A172 (cell line): Measurements from ENCODE around the gene KLRC1. TPM values are rescaled to one million over a fixed set of nuclear protein-coding genes. Genes with fewer than 3 reads are reported as not detected.
"Not testable (repeated sequence)": the region's sequence is repeated elsewhere in the genome, so short reads cannot be mapped to it uniquely, and the experiment has no call there.

Source experiments
- DNase-seq: peaks from one replicate; pipeline ENCODE4 v3.0.0-alpha.2; 2015; ENCODE audit warnings: low spot score
- total RNA-seq: library from RNA; depleted of rRNA; stranded (reverse); fragments of >200 nt; shearing (Covaris generic); gene quantifications from 2 replicates; pipeline ENCODE4 v1.2.3, GENCODE V29; 2014; rRNA removed

Gene KLRC1
- not detected in 2 replicates for total RNA-seq

DNA sequence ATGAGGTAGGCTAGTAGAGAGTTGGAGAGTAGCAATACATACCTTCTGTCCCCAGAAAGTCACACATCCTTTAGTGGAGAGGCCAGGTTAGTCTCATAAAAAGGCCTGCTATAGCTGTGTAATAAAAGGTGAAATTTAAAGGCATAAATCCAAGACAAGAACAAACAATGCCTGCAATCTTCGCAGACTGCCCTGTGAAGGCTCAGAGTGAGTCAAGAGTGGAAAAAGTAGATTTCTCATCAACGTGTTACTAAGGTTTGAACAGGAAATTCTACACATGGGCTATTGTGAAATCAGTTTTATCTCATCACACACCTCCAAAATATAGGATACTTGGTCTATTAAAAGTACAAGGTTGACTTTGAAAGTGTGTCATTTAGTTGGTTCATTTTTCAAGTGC lies at the start of gene KLRC1:
Gene KLRC1, minus strand, starts transcription at position 222 of the 400 bp plus-strand sequence. CDS start 2,221 bp downstream, outside the sequence.
- no peak for DNase-seq

DNA sequence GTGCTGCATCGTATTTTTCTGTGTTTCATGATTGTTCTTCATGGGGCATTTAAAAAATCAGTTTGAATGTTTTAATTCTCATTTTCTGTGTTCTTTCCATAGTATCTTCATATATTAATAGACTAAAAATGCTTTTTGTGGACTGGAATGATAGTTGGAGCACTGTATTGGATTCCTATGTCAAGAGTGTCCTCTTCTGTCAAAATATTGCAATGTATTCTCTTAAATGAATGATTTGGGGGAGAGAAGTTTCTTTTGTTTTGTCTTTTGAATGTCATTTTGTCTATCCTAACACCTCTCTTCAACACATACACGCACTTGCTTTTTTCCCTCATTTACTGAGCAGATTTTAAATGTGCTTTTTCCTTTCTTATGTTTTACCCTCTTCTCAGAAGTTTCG lies 47.9 kb upstream of the KLRC1 start:
- DNase-seq: no peak

DNA sequence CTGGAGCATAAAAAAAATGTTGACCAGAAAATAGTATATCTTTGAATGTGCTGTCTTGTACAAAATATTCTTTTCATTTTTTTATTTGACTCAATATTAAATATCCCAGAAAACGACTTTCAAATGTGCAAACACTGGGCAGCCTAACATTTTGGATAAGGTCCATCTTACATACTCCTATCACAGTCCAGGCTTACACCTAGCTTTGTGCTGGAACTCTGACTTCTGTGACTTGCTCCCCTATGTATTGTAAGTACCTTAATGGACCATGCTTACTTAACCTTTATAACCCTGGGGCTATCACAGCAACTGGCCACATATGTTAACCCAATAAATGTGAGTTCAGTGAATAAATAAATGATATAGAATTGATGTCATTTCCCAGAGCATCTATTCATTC lies 44.9 kb upstream of the KLRC1 start:
- DNase-seq: no peak

DNA sequence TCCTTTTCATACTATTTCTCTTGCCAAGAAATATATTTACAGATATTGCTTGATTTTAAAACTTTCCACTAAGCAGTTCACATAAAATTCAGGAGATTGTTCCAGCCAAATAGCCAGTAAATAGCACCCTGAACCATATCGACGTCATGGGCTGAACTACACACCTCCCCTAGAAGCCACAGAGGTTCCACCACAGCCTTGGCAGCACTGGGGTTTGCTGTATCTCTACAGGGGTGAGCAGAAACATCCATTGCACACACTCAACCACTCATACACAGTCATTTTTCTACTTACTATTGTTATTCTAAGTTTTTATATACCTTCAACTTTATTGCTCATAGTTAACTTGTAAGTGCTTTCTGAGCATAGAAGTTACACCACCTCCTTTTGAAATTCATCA lies 44.4 kb upstream of the KLRC1 start:
- no peak for DNase-seq

DNA sequence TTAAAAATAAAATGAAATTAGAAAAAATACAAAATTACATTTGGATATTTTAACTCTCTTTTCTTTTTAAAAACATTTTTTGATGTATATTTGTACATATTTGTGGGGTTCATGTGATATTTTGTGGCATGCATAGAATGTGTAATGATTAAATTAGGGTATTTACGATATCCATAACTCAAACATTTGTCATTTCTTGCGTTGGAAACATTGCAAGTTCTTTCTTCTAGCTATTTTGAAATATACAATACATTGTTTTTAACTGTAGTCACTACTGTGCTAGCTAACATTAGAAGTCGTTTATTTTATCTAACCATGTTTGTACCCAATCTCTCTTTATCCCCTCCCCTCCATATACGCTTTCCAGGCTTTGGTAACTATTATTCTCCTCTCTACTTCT lies 38.6 kb upstream of the KLRC1 start:
- DNase-seq: no peak

DNA sequence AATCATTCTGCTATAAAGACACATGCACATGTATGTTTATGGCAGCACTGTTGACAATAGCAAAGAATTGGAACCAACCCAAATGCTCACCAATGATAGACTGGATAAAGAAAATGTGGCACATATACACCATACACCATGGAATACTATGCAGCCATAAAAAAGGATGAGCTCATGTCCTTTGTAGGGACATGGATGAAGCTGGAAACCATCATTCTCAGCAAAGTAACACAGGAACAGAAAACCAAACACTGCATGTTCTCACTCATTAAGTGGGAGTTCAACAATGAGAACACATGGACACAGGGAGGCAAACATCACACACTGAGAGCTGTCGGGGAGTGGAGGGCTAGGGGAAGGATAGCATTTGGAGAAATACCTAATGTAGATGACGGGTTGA lies 34.2 kb upstream of the KLRC1 start:
- DNase-seq: not testable (repeated sequence)

DNA sequence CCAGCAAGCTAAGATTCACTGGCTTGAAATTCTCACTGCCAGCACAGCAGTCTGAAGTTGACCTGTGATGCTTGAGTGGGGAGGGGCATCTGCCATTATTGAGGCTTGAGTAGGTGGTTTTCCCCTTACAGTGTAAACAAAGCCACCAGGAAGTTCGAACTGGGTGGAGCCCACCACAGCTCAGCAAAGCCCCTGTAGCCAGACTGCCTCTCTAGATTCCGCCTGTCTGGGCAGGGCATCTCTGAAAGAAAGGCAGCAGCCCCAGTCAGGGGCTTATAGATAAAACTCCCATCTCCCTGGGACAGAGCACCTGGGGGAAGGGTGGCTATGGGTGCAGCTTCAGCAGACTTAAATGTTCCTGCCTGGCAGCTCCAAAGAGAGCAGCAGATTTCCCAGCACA lies 28.7 kb upstream of the KLRC1 start:
- not testable (repeated sequence) for DNase-seq

DNA sequence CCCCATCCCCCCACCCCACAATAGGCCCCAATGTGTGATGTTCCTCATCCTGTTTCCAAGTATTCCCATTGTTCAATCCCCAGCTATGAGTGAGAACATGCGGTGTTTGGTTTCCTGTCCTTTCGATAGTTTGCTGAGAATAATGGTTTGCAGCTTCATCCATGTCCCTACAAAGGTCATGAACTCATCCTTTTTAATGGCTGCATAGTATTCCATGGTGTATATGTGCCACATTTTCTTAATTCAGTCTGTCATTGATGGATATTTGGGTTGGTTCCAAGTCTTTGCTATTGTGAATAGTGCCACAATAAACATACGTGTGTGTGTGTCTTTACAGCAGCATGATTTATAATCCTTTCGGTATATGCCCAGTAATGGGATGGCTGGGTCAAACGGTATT lies 19.6 kb upstream of the KLRC1 start:
- not testable (repeated sequence) for DNase-seq

DNA sequence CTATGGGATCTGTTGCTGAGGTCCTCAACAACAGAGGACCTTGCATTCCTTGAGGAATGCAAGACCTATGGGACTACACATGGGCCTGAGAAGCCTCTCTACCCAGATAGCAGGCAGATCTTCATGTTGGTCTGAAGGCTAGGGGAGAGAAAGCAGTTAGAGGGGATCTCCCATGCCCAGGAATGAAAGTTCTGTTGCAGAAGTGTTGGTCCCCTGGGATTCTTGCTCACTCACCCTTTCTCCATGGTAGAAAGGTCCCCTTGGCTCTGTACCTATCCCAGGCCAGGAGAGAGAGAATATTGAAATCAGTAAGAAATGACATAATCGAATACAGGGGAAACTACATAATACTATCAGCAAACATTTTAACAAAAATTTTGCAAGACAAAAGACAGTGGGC lies 16.5 kb upstream of the KLRC1 start:
- no peak for DNase-seq

DNA sequence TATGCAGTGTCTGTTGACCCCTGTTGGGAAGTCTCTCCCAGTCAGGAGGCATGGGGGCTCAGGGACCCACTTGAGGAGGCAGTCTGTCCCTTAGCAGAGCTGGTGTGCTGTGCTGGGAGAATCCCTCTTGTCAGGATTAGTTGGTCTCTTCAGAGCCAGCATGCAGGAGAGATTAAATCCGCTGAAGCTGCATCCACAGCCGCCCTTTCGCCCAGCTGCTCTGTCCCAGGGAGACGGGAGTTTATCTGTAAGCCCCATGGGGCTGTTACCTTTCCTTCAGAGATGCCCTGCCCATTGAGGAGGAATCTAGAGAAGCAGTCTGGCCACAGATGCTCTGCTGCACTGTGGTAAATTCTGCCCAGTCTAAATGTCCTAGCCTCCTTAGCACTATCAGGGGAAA lies 13.1 kb upstream of the KLRC1 start:
- no peak for DNase-seq

DNA sequence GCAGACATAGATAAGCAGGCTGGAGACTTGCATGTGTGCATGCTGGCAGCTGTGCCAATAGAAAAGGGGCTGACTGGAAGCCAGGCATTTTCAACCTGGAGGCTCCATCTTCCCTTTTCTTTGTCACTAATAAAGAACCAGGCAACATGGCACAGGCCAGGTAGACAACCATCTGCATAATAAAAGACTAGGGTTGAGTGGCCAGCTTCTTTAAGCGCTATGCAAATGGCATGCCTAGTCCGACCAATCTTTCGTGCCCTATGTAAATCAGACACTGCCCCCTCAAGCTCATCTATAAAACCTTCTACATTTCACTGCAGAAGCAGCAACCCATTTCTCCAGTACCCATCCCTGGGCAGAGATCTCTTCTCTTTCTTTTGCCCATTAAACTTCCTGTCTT lies 4.6 kb upstream of the KLRC1 start:
- DNase-seq: no peak

DNA sequence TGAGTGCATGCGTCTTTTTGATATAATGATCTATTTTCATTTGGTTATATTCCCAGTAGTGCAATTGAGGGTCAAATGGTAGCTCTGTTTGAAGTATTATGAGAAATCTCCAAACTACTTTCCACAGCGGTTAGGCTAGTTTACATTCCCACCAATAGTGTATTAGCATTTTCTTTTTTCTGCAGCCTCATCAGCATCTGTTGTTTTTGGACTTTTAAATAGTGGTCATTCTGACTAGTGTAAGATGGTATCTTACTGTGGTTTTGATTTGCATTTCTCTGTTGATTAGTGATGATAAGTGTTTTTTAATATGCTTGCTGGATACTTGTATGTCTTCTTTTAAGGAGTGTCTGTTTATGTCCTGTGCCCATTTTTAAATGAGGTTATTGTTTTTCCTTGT lies 3.7 kb upstream of the KLRC1 start:
- no peak for DNase-seq

DNA sequence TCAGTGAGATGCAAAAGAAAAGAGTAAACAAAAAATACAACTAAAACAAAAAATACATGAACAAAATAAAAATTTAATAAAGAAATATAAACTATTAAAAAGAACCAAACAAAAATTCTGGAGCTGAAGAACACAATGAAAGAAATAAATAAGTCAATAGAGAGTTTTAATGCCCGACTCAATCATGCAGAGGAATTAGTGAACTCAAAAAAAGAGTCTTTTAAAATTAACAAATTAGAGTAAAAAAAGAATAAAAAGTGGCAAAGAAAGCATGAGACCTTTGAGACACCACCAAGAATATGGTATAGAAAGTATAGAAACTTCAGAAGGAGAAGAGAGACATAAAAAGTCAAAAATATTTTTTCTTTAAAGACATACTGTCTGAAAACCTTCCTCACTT lies 2.6 kb upstream of the KLRC1 start:
- DNase-seq: no peak

DNA sequence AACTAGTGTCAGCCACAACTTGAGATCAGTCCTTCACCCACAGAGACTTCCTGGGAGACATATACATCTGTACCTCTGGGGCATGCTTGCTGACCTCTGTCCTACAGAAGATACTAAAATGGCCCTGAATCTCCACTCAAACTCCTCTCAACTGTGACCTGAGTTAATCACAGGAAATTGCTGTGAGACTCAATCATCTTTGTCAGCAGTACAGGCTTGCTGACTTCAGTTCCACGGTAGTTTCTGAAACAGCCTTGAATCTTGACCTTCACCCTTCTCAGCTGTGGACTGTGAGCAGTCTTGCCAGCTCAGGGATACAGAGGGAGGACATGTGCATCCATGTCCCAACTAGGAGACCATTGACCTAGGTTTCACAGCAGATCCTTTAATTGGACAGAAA lies 1.4 kb upstream of the KLRC1 start:
- no peak for DNase-seq

DNA sequence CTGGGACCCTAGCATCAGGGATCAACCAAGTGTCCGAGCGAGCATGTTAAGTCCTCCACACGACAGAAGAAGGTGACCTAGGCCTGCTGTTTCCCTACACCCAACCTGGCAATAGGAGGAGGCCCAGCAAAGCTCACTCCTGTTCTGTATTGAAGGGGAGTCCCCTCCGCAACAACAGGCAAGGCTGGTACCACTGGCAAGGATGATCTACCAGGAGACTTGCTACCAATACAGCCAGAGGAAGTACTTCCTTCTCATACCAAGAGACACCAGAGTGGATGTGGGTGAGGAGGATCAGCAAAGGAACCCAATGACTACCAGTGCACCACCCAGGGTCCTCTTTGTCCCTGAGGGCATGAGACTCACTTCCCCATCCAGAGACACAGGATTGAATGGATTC lies 4.9 kb downstream of the KLRC1 start:
- DNase-seq: no peak

DNA sequence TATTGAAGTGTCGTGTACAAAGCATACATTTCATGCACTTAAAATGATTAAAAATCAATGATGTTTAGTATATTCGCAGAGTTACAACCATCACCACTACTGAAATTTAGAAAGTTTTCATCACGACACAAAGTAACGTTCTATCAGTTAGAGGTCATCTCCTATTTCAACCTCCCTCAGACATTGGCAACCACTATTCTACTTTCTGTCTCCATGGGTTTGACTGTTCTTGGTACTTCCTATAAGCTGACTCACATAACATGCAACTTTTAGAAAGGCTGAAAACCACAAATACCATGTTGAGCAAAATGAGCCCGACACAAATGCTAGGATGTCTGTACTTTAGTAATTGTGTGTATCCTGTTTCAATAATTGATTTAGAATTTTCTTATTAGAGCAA lies 7.1 kb downstream of the KLRC1 start:
- DNase-seq: not testable (repeated sequence)

DNA sequence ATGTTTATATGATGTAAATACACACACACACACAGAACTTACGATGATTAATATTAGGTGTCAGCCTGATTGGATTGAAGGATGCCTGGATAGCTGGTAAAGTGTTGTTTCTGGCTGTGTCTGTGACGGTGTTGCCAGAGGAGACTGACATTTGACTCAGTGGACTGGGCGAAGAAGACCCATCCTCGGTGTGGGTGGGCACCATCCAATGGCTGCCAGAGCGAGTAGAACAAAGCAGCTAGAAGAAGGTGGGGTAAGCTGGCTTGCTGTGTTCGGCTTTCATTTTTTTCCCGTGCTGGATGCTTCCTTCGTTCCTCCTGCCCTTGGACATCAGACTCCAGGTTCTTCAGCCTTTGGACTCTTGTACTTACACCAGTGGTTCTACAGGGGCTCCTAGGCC lies 12.0 kb downstream of the KLRC1 start:
- not testable (repeated sequence) for DNase-seq

DNA sequence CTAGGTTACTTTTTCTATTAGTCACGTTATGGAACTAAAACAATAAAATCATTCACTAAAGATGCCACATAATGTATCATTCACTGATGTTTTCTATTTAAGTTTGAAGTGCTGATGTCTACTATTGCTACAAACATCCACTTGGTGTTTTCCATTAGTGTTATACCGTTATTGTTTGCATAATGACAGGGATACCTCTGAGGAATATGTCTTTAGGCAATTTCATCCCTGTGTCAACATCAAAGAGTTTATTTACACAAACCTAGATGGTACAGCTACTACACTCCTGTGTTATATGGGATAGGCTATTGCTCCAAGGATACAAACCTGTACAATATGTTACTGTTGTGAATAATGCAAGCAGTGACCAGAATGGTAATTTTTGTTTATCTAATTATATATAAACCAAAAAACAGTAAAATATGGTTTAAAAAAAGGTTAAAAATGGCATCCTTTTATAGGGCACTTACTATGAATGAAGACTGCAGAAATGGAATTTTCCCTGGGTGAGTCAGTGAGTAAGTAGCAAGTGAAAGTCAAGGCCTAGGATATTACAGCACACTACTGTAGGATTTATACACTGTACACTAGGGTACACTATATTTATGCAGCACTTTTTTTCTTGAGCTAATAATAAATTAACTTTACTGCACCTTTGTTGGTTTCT lies 13.4 kb downstream of the KLRC1 start:
- not testable (repeated sequence) for DNase-seq

DNA sequence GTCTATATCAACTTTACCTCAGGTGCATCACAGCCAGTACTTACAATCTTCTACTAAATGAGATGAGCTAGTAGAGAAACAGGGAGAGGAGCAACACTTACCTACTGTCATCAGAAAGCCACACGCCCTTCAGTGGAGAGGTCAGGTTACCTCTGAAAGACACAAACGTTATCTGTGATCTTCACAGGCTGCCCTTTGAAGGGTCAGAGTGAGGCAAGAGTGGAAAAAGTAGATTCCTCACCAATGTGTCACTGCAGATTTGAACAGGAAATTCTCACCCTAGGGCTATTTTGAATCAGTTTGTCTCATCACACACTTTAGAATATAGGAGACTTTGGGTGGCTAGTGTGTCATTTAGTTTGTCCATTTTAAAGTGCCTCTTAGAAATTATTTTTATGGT lies 15.6 kb downstream of the KLRC1 start:
- DNase-seq: not testable (repeated sequence)

DNA sequence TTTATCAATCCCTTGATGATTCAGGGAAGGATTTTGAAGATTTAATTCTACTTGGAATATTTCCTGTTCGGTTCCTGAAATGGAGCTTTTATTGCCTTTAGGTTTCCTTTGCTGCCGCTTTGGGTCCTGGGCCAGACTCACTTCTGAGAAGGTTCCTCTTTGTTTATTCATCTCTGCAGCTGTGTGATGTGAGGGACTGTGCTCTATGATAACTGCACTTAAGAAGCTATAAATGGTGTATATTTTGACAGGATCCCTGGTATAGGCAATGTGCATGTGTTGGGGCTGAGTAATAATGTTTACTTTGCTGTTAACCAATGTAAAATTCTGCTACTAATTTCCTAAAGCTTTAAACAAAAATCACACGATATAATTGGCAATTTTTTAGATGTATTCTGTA lies 17.4 kb downstream of the KLRC1 start, which contains the start of gene KLRC2:
Gene KLRC2, minus strand, starts transcription at position 195 of the 400 bp plus-strand sequence. Its CDS starts 24 bp downstream, at position 171.
- DNase-seq: not testable (repeated sequence)

DNA sequence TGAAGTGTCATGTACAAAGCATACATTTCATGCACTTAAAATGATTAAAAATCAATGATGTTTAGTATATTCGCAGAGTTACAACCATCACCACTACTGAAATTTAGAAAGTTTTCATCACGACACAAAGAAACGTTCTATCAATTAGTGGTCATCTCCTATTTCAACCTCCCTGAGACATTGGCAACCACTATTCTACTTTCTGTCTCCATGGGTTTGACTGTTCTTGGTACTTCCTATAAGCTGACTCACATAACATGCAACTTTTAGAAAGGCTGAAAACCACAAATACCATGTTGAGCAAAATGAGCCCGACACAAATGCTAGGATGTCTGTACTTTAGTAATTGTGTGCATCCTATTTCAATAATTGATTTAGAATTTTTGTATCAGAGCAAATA lies 22.6 kb downstream of the KLRC1 start:
- not testable (repeated sequence) for DNase-seq

DNA sequence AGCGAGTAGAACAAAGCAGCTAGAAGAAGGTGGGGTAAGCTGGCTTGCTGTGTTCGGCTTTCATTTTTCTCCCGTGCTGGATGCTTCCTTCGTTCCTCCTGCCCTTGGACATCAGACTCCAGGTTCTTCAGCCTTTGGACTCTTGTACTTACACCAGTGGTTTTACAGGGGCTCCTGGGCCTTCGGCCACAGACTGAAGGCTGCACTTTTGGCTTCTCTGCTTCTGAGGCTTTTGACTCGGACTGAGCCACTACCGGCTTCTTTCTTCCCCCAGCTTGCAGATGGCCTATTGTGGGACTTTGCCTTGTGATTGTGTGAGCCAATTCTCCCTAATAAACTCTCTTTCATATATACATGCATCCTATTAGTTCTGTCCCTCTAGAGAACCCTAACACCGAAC lies 27.2 kb downstream of the KLRC1 start:
- not testable (repeated sequence) for DNase-seq

DNA sequence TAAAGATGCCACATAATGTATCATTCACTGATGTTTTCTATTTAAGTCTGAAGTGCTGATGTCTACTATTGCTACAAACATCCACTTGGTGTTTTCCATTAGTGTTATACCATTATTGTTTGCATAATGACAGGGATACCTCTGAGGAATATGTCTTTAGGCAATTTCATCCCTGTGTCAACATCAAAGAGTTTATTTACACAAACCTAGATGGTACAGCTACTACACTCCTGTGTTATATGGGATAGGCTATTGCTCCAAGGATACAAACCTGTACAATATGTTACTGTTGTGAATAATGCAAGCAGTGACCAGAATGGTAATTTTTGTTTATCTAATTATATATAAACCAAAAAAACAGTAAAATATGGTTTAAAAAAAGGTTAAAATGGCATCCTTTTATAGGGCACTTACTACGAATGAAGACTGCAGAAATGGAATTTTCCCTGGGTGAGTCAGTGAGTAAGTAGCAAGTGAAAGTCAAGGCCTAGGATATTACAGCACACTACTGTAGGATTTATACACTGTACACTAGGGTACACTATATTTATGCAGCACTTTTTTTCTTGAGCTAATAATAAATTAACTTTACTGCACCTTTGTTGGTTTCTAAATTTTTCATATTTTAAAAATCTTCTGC lies 28.8 kb downstream of the KLRC1 start:
- DNase-seq: not testable (repeated sequence)

DNA sequence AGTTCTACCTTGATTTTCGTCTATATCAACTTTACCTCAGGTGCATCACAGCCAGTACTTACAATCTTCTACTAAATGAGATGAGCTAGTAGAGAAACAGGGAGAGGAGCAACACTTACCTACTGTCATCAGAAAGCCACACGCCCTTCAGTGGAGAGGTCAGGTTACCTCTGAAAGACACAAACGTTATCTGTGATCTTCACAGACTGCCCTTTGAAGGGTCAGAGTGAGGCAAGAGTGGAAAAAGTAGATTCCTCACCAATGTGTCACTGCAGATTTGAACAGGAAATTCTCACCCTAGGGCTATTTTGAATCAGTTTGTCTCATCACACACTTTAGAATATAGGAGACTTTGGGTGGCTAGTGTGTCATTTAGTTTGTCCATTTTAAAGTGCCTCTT lies 31.0 kb downstream of the KLRC1 start:
- DNase-seq: not testable (repeated sequence)
